Measurements from ENCODE around the gene IQCE. TPM values are rescaled to one million over a fixed set of nuclear protein-coding genes. Genes with fewer than 3 reads are reported as not detected.

Gene IQCE
- polyA plus RNA-seq, 3 donors, result 22.3 to 28.8 (median 26.4) TPM

DNA sequence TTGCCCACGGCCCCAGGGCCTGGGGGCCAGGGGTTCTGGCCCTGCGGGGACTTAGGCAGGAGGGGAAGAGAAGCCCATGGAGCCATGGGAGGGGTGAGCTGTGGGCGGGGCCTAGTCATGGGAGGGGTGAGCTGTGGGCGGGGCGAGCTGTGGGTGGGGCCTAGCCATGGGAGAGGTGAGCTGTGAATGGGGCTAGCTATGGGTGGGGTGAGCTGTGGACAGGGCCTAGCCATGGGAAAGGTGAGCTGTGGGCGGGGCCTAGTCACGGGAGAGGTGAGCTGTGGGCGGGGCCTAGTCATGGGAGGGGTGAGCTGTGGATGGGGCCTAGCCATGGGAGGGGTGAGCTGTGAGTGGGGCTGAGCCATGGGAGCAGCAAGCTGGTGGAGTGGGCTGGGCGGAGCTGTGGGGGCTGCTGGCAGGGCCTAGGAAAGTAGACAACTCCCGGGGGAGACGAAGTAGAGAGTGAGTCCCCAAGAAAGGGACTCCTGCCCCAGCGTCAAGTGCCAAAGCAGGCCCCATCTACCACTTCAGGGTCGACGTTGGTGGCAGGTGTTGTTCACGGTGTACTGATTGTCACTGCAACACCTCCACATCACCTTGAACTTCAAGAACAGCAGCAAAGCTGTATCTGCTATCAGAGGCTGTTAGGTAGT lies 53.8 kb downstream of the IQCE start:
- DNase-seq, result no peak

DNA sequence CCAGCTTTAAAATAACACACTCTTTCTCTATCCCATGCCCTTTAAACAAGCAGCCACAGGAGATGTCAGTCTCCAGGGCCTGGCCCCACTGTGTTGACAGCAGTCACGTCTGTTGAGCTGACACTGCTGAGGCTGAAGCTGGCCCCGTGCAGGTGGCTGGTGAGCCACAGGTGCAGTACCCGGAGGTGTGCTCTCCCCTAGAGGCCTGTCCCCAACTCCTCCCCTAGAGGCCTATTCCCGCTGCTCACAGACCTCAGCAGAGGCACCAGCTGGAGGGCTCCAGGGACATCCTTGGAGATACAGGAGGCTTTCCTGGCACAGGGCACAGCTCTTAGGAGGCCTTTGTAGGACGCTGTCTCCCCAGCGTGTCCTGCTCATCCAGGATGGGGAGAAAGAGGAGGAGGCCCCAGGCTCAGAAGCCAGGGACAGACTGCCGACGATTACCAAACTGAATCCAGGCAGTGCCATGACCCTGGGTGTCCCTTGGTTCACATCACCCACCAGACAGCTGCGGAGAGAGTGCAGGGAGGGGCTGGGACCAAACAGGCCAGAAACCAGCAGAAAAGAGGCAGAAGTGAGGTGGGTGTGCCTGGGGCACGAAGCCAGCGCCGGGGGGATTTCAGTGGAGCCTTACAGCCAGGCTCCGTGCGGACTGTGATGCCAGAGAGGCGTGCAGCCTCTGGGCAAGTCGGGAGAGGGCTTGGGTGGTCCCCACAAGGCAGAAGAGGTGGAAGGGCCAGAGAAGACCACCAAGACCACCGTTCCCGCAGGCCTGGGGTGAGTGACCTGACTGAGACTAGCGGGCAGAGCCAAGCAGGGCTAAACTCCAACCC lies 54.5 kb downstream of the IQCE start:
- DNase-seq, result no peak

DNA sequence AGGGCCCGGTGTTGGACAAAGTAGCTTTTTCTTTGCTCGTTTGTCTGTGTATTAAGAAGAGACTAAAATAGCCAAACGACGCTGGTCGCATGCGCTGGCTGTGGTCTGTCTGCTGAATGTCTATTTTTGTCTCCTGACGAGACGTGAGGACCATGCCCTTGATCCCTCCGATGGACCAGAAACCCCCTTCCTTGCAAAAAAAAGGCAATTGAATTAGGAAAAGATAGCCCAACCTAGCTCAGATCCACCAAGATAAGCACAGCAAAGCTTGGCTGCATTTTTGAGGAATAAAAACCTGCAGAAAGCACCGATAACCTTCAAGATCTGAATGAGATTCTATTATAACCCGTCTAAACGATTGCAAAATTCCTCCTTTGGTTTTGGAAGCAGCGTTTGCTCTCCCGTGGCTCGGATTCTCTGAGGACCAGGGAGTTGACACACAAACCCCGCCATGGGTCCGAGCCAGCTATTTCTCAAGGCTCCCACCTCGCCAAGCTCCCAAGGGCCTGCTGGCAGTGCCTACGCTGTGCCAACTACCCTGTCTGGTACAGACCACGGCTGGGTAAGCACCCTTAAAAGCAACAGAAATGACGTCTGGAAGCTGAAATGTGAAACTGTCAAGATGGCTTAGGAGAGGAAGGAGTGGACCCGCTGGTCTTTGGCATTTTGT lies 55.3 kb downstream of the IQCE start:
- DNase-seq, result no peak

DNA sequence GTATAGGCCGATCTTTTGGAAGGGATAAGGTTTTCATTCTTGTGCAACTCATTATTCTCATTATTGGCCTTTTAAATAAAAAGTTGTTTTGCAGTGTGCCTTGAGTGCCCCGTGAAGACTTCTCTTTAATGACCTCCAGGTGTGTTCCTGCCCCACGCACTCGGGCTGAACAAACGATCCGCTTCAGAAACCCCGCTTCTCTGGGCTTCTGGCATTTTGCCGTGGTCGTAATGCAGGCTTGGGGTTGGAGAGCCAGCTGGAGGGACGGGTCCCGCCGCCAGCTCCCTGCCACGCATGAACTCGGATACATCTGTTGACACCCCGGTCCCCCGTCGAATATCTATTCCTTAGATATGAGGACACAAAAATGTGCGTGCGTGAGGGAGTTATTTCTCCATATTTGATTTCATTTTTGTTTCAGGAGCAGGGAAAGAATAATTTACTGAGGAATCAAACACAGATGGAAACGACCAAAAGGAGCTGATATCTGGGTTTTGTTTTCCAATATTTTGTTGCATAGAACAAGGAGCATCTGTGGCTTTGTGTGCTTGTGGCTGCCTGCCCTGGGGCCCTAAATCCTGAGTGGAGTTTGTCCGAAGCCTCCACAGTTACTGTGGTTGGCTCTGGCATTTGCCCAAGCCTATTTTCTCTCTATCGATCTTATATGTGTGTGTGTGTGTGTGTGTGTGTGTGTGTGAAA lies 56.0 kb downstream of the IQCE start:
- no peak for DNase-seq

DNA sequence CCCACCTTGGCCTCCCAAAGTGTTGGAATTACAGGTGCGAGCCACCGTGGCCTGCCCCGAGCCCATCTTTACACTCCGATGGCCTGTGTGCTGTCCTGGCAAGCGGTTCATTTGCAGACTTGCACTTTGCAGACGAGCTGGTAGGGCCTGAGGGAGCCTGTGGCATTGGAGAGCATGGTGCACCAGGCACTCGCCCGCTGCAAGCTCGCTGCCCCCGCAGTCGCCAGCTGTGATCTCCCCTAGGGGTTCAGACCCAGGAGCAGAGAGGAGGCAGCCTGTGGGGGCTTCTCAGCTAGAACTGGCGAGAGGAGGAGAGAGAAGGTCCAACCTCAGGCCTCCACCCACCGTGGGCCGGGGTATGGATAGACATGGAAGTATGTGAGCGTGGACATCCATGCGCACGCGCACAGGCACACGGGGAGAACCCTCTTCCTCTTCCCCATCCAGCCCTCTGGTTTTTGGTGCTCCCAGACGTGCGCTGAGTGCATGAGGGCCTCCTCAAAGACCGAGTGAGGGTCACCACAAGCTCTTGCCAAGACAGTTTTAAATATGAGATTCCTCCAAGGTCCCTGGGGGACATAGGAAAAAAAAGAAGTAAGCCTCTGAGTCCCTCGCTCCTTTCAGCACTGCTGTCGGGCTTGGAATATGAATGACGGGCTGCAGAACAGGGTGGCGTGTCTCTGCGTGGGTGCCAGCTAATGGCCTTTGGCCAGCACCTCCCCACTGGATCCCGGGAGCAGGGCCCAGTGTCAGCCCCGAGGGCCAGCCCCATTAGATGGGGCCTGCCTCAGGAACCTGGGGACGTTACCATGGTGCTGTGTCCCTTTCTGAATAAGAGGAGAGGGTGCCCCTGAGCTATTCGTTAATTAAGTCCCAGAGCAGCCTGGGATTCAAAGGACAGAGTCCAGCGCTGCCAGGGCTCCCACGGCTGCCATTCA lies 57.9 kb downstream of the IQCE start:
- DNase-seq, result no peak

DNA sequence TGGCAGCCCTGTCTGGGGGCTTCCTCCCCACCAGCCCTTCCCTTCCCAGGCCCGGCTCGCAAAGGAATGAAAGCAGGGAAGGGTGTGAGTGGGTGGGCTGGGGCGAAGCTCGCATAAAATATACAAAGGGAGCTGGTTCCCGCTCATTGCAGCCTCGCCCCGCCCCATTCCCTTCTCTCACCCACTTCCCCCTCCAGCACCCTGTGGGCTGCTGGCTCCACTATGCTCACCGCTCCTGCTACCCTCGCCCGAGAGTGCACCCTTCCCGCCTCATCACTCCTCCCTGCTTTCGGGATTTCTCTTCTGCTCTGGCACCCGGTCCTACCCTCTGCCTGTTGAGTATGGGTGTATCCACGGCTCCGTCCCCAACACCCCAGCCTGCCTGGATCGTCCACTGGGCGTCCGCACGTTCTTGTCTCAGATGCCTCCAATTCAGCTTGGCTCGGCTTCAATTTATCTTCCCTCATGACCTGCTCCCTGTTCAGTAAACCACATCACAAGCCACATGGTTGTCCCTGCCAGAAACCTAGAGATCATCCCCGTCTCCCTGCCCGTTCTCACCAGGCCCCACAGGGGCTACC lies 58.6 kb downstream of the IQCE start:
- DNase-seq, result no peak

DNA sequence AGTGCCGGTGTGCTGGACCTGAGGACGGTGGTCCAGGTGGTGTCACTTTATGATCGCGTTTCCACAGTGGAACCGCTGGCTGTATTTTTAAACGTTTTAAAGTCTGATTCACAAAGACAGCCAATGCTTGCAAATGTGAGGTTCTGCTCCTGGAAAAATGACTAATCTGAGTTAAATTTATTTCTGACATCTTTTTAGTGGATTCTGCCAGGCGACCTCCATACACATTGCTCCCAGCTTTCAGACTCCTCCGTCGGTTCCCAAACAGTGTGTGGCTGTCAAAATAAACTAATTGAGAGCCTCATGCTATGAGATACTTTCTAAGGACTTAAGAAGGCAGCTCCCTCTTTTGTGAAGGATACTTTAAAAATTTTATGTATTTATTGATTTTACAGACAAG lies 60.3 kb downstream of the IQCE start:
- DNase-seq, result no peak

DNA sequence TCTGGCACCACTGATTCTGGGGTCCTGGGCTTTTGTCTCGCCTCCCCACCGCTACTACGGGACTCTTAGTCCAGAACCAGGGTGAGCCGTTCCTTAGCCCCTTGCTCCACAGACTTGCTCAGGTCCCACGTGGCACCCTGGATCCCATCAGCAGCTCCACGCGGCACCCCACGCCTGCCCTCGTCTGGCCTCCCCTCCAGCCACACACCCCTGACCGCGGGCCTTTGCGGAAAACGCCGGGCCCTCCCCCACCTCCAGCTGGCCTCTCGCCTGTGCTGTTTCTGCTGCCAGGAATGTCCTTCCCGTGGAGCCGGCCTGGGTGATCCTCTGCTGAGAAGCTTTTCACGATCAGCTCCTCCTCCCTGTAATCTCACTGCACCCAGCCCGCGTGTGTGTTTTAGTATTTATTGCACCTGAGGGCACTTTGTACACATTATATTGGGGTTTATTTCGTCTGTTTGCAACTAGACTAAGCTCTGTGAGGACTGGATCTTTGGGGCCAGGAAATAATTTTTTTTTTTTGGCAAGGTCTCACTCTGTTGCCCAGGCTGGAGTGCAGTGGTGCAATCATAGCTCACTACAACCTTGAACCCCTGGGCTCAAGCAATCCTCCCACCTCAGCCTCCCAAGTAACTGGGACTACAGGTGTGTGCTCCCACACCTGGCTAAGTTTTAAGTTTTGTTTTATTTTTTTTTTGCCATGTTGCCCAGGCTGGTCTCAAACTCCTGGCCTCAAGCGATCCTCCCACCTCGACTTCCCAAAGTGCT lies 62.5 kb downstream of the IQCE start:
- no peak for DNase-seq

DNA sequence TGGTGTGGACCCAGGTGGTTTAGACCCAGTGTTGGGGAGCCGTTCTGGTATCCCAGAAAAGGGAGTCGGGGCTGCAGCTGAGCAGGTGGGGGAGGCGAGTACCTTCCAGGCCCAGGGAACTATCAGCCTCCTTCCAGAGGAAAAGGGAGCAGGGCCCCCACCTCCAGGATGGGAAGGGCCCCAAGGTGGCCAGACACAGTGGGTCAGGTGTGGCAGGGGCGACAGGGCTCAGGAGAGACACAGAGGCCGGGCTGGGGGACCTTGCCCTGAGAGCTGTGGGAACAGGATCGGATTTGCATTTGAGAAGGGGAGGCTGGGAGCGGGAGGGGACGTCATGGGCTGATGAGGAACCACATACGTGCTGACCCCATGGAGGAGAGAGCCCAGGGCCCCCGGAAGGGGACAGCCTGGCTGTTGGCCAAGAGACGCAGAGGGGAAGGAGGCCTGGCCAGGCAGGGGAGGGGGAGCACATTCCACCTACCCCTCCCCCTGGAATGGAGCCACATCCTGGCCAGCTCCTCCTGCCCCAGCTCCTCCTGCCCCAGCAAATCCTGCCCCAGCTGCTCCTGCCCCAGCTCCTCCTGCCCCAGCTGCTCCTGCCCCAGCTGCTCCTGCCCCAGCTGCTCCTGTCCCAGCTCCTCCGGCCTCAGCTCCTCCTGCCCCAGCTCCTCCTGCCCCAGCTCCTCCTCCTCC lies 63.3 kb downstream of the IQCE start:
- peak; percentile 98 for DNase-seq

DNA sequence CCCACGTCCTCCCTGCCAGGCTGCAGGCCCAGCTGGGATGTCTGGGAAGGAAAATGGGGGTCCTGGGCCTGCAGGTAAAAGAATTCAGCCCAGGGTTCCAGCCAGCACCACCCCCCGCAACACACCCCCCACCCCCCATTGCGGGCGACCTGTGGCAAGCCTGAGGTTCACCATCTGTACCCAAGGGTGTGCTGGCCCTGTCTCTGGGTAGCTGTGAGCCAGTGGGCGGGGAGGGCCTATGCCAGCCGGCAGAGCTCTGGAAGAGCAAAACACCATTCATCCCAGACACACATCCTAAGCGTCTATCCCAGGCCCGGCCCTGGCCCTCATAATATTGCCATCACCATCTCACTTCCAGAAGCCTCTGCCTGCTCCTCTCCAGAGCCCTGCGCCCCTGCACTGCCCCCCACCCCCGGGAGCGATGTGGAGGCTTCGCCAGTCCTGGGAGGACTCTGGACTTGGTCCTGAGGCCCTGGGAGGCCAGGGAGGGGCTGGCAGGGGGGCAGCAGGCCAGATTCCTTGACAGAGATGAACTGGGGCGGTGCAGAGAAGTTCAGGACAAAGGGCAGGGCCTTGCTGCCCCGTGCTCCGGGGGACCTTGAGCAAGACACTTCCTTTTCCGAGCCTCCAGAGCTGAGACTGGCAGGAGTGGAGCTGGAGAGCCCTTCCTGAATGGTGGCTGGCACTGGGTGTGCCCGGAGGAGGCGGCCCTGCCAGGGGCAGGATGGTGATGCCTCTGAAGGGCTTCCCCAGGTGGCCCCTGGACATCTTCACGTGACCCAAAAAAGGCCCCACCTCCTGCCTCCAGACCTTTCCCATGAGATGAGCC lies 64.3 kb downstream of the IQCE start:
- no peak for DNase-seq

DNA sequence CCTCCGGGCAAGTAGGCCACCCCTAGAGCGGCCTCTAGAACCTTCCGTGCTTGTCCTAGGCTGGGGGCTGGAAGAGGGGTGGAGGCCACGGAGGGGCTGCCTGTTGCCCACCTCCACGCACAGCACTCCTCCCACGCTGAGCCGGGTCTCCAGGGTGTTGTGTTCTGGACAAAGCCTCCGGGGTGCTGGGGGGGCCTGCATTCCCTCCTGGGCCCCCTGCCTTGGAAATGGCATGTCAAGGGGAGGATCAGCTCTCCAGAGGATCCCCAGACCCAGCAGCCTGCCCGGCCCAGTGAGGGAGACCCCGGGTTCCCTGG lies 64.9 kb downstream of the IQCE start:
- no peak for DNase-seq

DNA sequence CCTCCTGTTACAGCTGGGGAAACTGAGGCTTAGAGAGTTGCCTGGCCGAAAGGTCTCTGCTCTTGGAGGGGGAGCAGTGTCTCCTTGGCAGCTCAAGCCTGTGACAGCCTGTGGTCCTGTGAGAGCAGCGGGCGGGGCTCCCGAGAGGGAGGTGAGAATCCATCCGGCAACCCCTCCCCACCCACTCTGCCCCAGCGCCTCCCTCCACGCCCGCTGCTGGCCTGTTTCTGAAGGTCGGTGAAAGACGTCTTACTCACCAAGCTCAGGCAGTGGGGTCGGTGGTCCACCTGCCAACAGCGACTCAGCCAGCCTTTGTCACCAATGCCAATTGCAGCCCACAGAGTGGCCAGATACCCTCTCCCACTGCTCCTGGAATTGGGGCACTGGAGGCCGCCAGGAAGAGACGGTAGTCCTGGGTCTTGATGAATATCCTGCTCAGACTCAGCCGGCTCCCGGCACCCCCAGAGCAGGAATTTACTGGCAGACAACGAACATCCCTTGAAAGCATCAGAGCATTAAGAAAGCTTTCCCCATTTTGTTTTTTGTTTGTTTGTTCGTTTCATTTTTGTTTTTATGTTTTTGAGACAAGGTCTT lies 65.6 kb downstream of the IQCE start:
- DNase-seq, result no peak

DNA sequence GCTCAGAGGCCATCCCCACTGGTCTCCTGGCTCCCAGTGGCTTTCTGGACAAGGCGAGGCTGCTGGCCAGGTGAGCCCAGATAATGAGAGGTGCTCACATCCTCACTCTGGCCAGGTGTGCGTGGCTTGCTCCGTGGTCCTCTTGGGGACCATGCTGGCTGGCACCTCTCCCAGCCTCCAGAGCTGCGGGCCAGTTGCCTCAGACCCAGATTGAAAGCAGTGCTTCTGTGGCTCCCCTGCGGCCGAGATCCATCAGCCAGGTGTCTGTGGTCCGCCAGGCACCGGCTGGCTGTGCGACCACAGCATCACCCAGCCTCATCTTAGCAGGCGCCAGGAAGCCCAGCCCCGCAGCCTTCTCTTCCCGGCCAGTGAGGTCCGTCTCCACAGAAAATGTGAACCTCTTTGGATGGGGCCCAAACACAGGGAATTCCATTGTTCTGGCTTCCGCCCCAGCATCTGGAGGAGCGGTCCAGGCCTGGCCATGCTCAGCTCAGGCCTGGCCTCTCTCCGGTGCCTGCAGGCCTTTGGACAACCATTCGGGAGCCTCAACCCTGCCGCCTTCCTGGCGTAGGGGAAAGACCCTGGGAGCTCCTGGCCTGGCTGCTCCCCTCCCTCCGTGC lies 67.8 kb downstream of the IQCE start:
- no peak for DNase-seq

DNA sequence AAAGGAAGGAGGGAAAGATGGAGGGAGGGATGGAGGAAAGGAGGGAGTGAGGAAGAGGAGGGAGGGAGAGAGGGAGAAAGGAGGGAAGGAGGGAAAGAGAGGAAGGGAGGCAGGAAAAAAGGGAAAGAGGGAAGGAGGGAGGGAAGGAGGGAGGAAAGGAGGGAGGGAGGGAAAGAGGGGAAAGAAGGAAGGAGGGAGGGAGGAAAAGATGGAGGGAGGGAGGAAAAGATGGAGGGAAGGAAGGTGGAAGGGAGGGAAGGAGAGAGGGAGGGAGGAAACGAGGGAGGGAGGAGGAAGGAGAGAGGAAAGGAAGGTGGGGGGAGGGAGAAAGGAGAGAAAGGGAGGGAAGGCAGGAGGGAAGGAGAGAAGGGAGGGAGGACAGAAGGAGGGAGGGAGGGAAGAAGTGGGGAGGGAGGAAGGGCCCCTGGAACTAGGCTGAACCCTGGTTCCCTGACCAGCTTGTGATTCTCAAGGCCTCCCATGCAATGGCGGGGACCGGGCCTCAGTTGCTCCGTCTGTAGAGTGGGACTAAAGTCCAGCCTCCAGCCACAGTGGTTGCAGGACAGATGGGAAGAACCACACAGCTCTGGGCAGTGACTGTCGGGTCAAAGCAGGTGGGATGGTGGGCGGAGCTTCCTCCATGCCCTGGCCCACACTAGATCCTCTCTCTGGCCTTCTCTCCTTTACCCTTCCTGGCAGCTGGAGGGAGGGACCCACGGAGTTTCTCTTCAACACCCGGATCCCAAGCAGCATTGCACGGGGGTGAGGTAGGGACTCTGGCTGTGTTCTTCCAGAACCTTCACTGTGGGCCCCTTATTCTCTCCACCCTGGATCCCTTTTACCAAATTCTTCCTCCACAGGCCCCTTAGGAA lies 68.7 kb downstream of the IQCE start:
- no peak for DNase-seq

DNA sequence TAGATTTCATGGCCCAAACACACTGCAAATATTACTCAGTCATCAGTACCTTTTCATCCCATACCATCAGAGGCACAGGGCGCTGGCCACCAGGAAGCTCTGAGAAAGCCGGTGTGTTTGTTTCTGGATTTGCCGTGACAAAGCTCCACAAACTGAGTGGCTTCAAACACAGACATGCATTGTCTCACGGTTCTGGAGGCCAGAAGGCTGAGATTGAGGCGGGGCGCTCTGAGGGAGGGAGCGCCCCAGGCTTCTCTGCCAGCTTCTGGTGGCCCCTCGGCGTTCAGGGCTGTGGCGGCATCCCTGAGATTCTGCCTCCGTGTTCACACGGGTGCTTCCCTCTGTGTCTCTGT lies 69.3 kb downstream of the IQCE start:
- DNase-seq, result no peak

DNA sequence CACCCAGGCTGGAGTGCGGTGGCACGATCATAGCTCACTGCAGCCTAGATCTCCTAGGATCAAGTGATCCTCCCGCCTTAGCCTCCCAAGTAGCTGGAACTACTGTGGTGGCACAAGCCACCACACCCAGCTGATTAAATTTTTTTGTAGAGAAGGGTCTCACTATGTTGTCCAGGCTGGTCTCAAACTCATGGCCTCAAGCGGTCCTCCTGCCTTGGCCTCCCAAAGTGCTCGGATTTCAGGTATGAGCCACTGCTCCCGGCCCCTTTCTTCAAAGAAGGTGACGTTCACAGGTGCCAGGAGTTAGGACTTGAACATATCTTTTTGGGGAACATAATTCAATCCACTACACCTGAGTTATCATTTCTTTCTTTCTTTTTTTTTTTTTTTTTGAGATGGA lies 70.1 kb downstream of the IQCE start:
- DNase-seq, result no peak
